HepG2 (cell line): ENCODE results near the gene USP5. TPM values are rescaled to one million over a fixed set of nuclear protein-coding genes. Genes with fewer than 3 reads are reported as not detected.

Source experiments
- CCDC6 ChIP-seq: sonication (generic); formaldehyde crosslinking; IDR thresholded peaks from 2 replicates; pipeline ENCODE4 v1.8.1; 2022; ENCODE audit warnings: mild to moderate bottlenecking, missing genetic modification reagents, moderate library complexity
- CREM ChIP-seq, 2 experiments: sonication (generic) in 1 of 2; formaldehyde crosslinking in 1 of 2; IDR thresholded peaks; 2 replicates each; pipeline versions ENCODE4 v1.4.0 to v1.6.1; 2016 to 2020; ENCODE audit warnings: antibody characterized with exemption in 1 of 2, mild to moderate bottlenecking in 1 of 2, missing genetic modification reagents in 1 of 2
- DMTF1 ChIP-seq: sonication (generic); formaldehyde crosslinking; IDR thresholded peaks from 2 replicates; pipeline ENCODE4 v1.4.0; 2020; ENCODE audit warnings: mild to moderate bottlenecking, missing genetic modification reagents
- DPF2 ChIP-seq: sonication (generic); formaldehyde crosslinking; IDR thresholded peaks from 2 replicates; pipeline ENCODE4 v1.4.0; 2020; ENCODE audit warnings: mild to moderate bottlenecking, low read depth, missing genetic modification reagents, borderline replicate concordance
- GATAD2A ChIP-seq: IDR thresholded peaks from 2 replicates; pipeline ENCODE4 v1.6.1; 2016
- MEF2D ChIP-seq: sonication (generic); formaldehyde crosslinking; IDR thresholded peaks from 2 replicates; pipeline ENCODE4 v1.5.1; 2020; ENCODE audit warnings: mild to moderate bottlenecking, missing genetic modification reagents
- RNF2 ChIP-seq: fragments of 450-650 bp; conservative IDR thresholded peaks from 2 replicates; pipeline ENCODE4 v1.6.1; 2016; ENCODE audit warnings: low read depth
- ZEB1 ChIP-seq: IDR thresholded peaks from 2 replicates; pipeline ENCODE4 v1.6.1; 2012; ENCODE audit warnings: mild to moderate bottlenecking, low read depth, inconsistent platforms; ENCODE audit not compliant: insufficient replicate concordance
- ZFX ChIP-seq: sonication (generic); formaldehyde crosslinking; IDR thresholded peaks from 2 replicates; pipeline ENCODE4 v1.4.0; 2020; ENCODE audit warnings: mild to moderate bottlenecking, low read depth, missing genetic modification reagents, moderate library complexity
- ZNF136 ChIP-seq: sonication (generic); formaldehyde crosslinking; IDR thresholded peaks from 2 replicates; pipeline ENCODE4 v1.8.1; 2022; ENCODE audit warnings: low read depth, mild to moderate bottlenecking, moderate library complexity, missing genetic modification reagents
- ZNF569 ChIP-seq: sonication (generic); formaldehyde crosslinking; IDR thresholded peaks from 2 replicates; pipeline ENCODE4 v1.5.0; 2020; ENCODE audit warnings: mild to moderate bottlenecking, missing genetic modification reagents, moderate library complexity, borderline replicate concordance
- ZNF75D ChIP-seq: sonication (generic); formaldehyde crosslinking; IDR thresholded peaks from 2 replicates; pipeline ENCODE4 v1.8.1; 2023; ENCODE audit warnings: missing genetic modification reagents, mild to moderate bottlenecking, borderline replicate concordance
- ZNF772 ChIP-seq: sonication (generic); formaldehyde crosslinking; IDR thresholded peaks from 2 replicates; pipeline ENCODE4 v1.5.0; 2020; ENCODE audit warnings: mild to moderate bottlenecking, missing genetic modification reagents
- polyA plus RNA-seq, 8 experiments: library from polyadenylated mRNA; depleted of rRNA in 3 of 8; stranded (reverse) in 7 of 8; unstranded in 1 of 8; fragments of >200 nt; fragmentation: Illumina TruSeq in 4 of 8; extraction: Trizol in 4 of 8; gene quantifications; 2 replicates each; pipeline versions ENCODE4 v1.2.1 to v1.2.3, GENCODE V29; 2011 to 2016; ENCODE audit warnings: low read depth in 4 of 8, missing spikeins in 1 of 8, mixed read lengths in 1 of 8; ENCODE audit not compliant: insufficient read depth in 1 of 8
- total RNA-seq, 5 experiments: library from RNA; depleted of rRNA; stranded (reverse); fragments of >200 nt; fragmentation: Illumina TruSeq; extraction: Trizol; gene quantifications; 2 replicates each; pipeline ENCODE4 v1.2.3, GENCODE V29; 2016; ENCODE audit warnings: low read depth in 1 of 5
- TF ChIP-seq, protein P1 (sequence below): sonication (generic); formaldehyde crosslinking; conservative IDR thresholded peaks from 2 replicates; pipeline ENCODE4 v1.4.0; 2020; ENCODE audit warnings: missing genetic modification reagents
- TF ChIP-seq, protein P2 (sequence below): sonication (generic); formaldehyde crosslinking; IDR thresholded peaks from 2 replicates; pipeline ENCODE4 v1.4.0; 2020; ENCODE audit warnings: missing genetic modification reagents, borderline replicate concordance

USP5 gene
- total and polyA plus RNA-seq, 2 of the 13 experiments (the other 11 are each of a cell fraction or from before 2014, with no cell fraction given) = 39.6 to 56.0 TPM

- TF ChIP-seq, protein P1, sequence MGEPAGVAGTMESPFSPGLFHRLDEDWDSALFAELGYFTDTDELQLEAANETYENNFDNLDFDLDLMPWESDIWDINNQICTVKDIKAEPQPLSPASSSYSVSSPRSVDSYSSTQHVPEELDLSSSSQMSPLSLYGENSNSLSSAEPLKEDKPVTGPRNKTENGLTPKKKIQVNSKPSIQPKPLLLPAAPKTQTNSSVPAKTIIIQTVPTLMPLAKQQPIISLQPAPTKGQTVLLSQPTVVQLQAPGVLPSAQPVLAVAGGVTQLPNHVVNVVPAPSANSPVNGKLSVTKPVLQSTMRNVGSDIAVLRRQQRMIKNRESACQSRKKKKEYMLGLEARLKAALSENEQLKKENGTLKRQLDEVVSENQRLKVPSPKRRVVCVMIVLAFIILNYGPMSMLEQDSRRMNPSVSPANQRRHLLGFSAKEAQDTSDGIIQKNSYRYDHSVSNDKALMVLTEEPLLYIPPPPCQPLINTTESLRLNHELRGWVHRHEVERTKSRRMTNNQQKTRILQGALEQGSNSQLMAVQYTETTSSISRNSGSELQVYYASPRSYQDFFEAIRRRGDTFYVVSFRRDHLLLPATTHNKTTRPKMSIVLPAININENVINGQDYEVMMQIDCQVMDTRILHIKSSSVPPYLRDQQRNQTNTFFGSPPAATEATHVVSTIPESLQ (CRISPR knock-in tag) = no peak
- TF ChIP-seq CCDC6 = peak; percentile 49; the same call in 1 of the 2 replicates
- TF ChIP-seq RNF2 = no peak; the same call in 1 of the 2 replicates
- TF ChIP-seq ZNF75D = no peak
- peak; percentile 77 for TF ChIP-seq ZNF772
- TF ChIP-seq ZFX (CRISPR knock-in tag) = peak; percentile 22; the same call in 1 of the 2 replicates
- TF ChIP-seq ZNF569 (CRISPR knock-in tag) = no peak
- no peak for TF ChIP-seq CREM (IDR thresholded peaks at IDR 0.05)
- no peak for TF ChIP-seq CREM (CRISPR knock-in tag; IDR thresholded peaks at IDR 0.05)
- no peak for TF ChIP-seq DMTF1 (CRISPR knock-in tag)
- TF ChIP-seq GATAD2A (CRISPR knock-in tag) = peak; percentile 39; the same call in 1 of the 2 replicates
- peak; percentile 58 for TF ChIP-seq ZEB1
- no peak; the same call in 1 of the 2 replicates for TF ChIP-seq MEF2D (CRISPR knock-in tag)
- TF ChIP-seq, protein P2, sequence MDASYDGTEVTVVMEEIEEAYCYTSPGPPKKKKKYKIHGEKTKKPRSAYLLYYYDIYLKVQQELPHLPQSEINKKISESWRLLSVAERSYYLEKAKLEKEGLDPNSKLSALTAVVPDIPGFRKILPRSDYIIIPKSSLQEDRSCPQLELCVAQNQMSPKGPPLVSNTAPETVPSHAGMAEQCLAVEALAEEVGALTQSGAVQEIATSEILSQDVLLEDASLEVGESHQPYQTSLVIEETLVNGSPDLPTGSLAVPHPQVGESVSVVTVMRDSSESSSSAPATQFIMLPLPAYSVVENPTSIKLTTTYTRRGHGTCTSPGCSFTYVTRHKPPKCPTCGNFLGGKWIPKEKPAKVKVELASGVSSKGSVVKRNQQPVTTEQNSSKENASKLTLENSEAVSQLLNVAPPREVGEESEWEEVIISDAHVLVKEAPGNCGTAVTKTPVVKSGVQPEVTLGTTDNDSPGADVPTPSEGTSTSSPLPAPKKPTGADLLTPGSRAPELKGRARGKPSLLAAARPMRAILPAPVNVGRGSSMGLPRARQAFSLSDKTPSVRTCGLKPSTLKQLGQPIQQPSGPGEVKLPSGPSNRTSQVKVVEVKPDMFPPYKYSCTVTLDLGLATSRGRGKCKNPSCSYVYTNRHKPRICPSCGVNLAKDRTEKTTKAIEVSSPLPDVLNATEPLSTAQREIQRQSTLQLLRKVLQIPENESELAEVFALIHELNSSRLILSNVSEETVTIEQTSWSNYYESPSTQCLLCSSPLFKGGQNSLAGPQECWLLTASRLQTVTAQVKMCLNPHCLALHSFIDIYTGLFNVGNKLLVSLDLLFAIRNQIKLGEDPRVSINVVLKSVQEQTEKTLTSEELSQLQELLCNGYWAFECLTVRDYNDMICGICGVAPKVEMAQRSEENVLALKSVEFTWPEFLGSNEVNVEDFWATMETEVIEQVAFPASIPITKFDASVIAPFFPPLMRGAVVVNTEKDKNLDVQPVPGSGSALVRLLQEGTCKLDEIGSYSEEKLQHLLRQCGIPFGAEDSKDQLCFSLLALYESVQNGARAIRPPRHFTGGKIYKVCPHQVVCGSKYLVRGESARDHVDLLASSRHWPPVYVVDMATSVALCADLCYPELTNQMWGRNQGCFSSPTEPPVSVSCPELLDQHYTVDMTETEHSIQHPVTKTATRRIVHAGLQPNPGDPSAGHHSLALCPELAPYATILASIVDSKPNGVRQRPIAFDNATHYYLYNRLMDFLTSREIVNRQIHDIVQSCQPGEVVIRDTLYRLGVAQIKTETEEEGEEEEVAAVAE (CRISPR knock-in tag) = no peak
- no peak; the same call in 1 of the 2 replicates for TF ChIP-seq DPF2 (CRISPR knock-in tag)
- no peak for TF ChIP-seq ZNF136 (CRISPR knock-in tag)
Observed at GRCh38 chr12:6890789-6891645, 39.1 kb downstream of the USP5 start (continued).
